ENCODE measurements around the gene STRN4. TPM values are rescaled to one million over a fixed set of nuclear protein-coding genes. Genes with fewer than 3 reads are reported as not detected.

Gene STRN4
- total RNA-seq, 2 donors from 2014 or later, result 60.7 to 69.9 TPM

DNA sequence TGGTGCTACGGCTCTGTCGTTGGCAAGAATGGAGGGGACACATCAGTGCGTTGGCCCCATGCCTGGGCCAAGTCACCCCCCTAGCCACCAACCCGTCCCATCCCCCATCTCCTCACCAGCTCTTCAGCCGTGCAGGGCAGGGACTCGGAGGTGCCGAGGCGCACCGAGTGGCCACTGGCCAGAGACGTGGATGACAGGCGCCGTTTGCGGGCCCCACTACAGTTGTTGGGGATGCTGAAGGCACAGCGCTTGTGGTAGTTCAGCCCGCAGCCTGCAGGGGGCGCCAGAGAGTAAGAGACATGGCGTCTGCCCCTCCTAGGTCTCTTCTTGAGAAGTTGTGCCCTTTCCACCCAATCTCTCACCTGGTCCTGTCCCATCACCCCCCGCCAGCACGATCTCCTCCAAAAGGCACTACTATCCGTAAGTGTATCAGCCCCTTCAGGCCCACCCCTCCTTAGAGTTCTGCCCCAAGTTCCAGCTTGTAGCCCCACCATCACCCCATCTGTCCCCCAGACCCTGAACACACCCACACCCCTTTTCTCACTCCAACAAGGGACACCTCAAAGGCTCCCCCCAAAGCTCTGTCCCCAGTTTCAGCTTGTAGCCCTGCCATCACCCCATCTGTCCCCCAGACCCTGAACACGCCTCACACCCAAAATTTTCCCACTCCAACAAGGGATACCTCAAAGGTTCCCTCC, 41.7 kb downstream of the STRN4 start:
- Mint-ChIP-seq H3K27ac (peak overlapping the region; percentile 32), H3K4me3 (no peak overlapping the region), H3K4me1 (peaks cover 7% of the 10 kb centered on the region), H3K36me3 (ENCODE audit: low read depth) (peaks cover 99% of the 10 kb centered on the region), H3K27me3 (no peaks in the 10 kb centered on the region), H3K9me3 (no peaks in the 10 kb centered on the region)
- ATAC-seq (replicated peaks), result peak; percentile 88

DNA sequence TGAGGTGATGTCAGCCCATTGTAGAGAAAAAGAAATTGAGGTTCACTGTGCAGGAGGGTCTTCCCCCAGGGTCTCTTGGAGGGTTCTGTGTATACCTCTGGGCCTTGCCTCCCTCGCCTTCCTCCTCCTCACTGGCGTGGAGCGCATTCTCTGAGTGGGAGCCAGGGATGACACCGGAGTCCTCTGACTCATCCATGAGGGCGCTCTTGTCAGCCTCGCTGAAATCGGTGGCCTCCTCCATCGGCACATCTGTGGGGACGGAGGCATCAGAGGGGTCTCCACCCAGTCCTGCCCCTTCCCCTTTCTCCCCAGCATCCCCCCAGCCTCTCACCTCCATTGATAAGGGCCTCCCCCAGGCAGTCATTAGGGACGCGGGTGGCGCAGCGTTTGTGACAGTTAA, 45.5 kb downstream of the STRN4 start:
- Mint-ChIP-seq H3K27ac (no peak overlapping the region), H3K9me3 (no peaks in the 10 kb centered on the region), H3K4me3 (no peak overlapping the region), H3K27me3 (no peaks in the 10 kb centered on the region), H3K4me1 (peaks cover 7% of the 10 kb centered on the region), H3K36me3 (ENCODE audit: low read depth) (peaks cover 99% of the 10 kb centered on the region)
- no peak for ATAC-seq (replicated peaks)

DNA sequence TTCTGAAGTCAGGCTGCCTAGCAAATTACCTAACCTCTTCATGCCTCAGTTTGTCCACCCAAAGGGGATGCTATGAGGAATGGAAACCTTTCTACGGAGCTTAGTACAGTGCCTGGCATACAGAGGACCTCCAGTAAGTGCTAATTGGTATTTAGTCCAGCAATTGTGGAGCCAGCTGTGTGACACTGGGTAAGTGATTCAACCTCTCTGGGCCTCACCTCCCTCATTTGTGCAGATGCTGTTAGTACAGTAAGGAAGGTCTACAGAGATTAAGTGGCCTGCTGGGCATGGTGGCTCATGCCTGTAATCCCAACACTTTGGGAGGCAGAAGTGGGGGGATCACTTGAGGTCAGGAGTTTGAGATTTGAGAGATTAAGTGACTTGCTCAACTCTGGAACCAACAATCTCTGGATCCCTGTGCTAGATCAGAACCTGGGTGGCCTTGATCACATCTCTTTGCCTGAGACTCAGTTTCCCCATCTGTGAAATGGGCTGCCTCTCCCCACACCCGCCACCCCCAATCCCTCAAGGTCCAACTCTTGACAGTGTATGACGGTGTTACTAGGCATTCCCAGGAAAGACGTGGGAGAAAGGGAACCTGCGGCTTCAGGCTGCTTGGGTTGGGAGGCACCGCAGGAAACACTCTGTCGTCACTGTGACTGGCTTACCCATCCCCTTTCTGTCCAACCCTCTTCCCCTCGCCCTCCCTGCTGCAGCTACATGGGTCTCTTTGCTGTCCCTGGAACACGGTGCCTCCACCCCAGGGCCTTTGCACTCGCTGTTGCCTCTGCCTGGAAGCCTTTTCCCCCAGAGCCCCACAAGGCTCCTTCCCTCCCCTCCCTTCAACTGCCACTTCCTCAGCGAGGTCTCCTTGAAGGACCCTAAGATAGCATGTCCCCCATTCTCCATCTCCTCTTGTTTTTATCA, 47.6 kb downstream of the STRN4 start:
- no peak for ATAC-seq (replicated peaks)
- Mint-ChIP-seq H3K4me1 (peaks cover 5% of the 10 kb centered on the region), H3K36me3 (ENCODE audit: low read depth) (peaks cover 99% of the 10 kb centered on the region), H3K27ac (no peak overlapping the region), H3K27me3 (no peaks in the 10 kb centered on the region), H3K9me3 (no peaks in the 10 kb centered on the region), H3K4me3 (no peak overlapping the region)

DNA sequence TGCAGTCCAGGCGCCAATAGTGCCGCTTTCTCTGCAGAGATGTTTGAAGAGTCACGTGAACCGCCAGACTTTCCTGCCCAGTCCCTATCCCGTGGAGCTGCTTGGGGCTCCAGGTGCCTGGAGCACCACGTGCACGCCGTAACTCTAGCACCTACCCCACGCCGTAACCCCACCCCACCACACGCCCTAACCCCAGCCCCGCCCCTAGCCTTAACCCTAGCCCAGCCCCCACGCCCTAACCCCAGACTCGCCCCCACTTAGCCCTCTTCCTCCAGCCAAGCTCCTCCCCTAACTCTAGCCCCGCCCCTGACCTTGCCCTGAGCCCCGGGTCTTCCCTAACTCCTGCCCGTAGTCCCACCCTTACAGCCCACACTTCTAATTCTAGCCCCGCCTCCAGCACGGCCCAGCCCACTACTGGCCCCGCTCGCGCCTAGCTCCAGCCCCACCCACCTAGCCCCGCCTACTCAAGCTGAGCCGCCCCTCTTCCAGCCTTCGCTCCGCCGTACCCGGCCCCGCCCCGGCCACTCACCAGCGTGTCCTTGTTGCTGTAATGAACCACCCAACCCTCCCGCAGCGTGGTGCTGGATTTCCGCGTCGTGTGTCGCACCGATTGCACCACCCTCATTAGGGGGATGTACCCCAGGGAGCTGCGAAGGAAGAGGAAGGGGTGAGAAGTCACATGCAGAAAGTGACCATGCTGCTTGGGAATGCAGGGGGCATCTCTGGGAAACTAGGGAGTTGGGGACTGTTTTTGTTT, 48.9 kb downstream of the STRN4 start:
- H3K27ac Mint-ChIP-seq, result no peak overlapping the region
- no peak for ATAC-seq (replicated peaks)
- no peak overlapping the region for H3K4me3 Mint-ChIP-seq
- H3K4me1 Mint-ChIP-seq, result peaks cover 10% of the 10 kb centered on the region
- H3K27me3 Mint-ChIP-seq, result no peaks in the 10 kb centered on the region
- H3K9me3 Mint-ChIP-seq, result no peaks in the 10 kb centered on the region
- H3K36me3 Mint-ChIP-seq (ENCODE audit: low read depth), result peaks cover 99% of the 10 kb centered on the region

DNA sequence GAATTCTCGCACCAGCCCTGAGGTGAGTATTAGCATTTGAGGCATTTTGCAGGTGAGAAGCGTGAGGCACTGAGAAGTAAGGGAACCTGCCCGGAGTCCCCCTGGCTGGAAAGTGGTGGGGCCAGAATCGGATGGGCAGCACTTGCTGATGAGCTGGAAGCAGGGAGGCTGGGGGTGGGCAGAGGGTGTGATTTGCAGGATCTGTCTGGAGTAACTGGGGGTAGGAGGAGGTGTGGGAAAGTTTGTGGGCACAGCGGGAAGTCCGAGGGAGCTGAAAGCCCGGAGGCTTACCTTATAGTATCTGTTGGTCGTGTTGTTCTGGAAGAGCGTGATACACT, 49.4 kb downstream of the STRN4 start:
- Mint-ChIP-seq H3K9me3 (no peaks in the 10 kb centered on the region), H3K27me3 (no peaks in the 10 kb centered on the region)

DNA sequence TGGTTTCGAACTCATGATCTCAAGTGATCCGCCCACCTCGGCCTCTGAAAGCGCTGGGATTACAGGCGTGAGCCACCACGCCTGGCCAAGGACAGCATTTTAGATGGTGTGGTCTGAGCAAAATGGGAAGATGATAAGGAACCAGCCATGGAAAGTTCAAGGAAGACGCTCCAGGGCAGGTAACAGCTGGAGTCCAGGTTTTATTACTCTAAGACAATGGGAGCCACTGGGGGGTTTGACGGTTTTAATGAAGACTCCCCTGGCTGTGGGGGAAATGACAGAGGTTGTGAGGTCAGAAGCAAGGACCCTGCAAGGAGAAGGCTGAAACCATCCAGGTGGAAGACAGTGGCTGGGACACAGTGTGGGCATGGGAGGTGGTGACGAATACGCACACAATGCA, 50.2 kb downstream of the STRN4 start:
- no peak overlapping the region for H3K4me3 Mint-ChIP-seq
- H3K4me1 Mint-ChIP-seq, result peaks cover 10% of the 10 kb centered on the region
- no peak overlapping the region for H3K27ac Mint-ChIP-seq
- no peaks in the 10 kb centered on the region for H3K9me3 Mint-ChIP-seq
- peaks cover 99% of the 10 kb centered on the region for H3K36me3 Mint-ChIP-seq (ENCODE audit: low read depth)
- H3K27me3 Mint-ChIP-seq, result no peaks in the 10 kb centered on the region
- no peak for ATAC-seq (replicated peaks)

More for the DNA sequence above, 49.4 kb downstream of the STRN4 start:
- no peak overlapping the region for H3K27ac Mint-ChIP-seq
- ATAC-seq (replicated peaks), result no peak
- peaks cover 99% of the 10 kb centered on the region for H3K36me3 Mint-ChIP-seq (ENCODE audit: low read depth)
- H3K4me1 Mint-ChIP-seq, result peaks cover 10% of the 10 kb centered on the region
- H3K4me3 Mint-ChIP-seq, result no peak overlapping the region

DNA sequence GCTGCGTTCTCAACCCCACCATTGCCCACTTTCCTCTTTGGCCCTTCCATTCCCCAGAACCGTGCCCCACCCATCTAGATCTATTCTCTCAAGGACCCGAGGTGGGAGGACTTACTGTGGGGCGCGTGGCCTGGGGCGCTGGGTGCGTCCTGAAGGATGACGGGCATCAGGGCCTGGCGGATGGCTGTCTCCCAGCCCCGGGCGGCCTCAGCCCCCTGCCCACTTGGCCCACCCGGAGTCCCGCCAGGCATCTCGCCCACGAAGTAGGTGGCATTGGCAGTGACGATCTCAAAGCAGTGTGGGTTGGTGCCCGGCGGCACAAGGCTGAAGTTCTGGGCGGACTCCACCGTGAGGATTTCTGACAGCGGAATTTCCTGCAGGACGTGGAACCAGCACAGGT, 52.5 kb downstream of the STRN4 start:
- Mint-ChIP-seq H3K4me1 (peaks cover 16% of the 10 kb centered on the region), H3K27ac (no peak overlapping the region), H3K27me3 (no peaks in the 10 kb centered on the region), H3K4me3 (no peak overlapping the region), H3K9me3 (no peaks in the 10 kb centered on the region), H3K36me3 (ENCODE audit: low read depth) (peaks cover 100% of the 10 kb centered on the region)
- no peak for ATAC-seq (replicated peaks)

DNA sequence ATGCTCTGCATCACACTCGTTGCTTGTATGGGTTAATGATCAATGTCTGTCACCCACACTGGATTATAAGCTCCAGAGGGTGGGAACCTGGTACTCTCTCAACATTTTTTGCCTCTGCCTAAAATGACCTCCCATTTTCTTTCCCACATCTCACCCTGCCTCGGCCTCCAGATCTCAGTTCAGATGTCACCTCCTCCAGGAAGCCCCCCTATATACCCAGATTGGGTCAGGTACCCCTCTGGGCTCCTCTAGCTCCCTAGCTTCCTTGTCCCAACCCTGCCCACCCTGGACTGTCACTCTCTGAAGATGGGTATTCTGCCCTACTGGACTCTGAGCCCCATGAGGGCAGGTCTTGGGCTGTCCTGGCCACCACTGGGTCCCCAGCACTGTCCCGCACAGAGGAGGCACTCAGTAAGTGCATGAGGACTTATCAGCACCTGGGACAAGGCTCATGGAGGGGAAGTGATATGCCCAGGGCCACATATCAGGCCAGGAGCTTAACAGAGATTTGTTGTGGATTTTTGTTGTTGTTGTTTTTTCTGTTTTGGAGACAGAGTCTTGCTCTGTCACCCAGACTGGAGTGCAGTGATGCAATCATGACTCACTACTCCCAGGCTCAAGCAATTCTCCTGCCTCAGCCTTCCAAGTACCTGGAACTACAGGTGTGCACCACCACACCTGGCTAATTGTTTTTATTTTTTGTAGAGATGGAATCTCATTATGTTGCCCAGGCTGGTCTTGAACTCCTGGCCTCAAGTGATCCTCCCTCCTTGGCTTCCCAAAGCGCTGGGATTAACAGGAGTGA, 53.1 kb downstream of the STRN4 start:
- Mint-ChIP-seq H3K36me3 (ENCODE audit: low read depth) (peaks cover 100% of the 10 kb centered on the region), H3K4me1 (peaks cover 16% of the 10 kb centered on the region), H3K27me3 (no peaks in the 10 kb centered on the region), H3K4me3 (no peak overlapping the region), H3K27ac (peak overlapping the region; percentile 29), H3K9me3 (no peaks in the 10 kb centered on the region)
- ATAC-seq (replicated peaks), result no peak

DNA sequence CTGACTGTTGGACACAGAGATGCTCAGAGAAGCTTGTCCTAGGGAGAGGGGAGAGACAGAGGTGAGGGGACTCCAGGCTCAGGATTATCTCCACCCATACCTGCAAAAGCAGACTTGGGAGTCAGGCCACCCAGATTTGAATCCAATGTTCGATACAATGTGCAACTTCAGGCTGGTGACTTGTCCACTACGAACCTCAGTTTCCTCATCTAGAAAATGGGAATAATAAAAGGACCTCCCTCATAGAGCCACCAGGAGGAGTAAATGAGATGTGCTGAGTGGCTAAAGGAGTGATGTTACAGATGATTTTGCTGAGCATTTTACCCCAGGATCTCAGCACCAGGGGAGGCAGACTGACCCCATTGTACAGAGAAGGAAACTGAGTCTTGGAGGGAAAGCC, 54.3 kb downstream of the STRN4 start:
- Mint-ChIP-seq H3K4me1 (peaks cover 16% of the 10 kb centered on the region), H3K27me3 (no peaks in the 10 kb centered on the region), H3K36me3 (ENCODE audit: low read depth) (peaks cover 100% of the 10 kb centered on the region), H3K4me3 (no peak overlapping the region), H3K9me3 (no peaks in the 10 kb centered on the region), H3K27ac (peak overlapping the region; percentile 29)
- no peak for ATAC-seq (replicated peaks)

DNA sequence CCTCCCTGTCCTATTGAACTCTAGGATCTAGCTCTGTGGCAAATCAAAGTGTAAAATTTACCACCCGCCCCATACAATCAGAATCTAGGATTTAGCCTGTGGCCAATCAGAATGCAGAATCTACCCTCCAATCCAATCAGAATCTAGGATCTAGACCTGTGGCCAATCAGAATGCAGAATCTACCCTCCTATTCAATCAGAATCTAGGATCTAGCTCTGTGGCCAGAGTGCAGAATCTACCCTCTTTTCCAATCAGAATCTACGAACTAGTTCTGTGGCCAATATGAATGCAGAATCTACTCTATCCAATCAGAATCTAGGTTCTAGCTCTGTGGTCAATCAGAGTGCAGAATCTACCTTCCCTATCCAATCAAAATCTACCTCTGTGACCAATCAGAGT, 55.1 kb downstream of the STRN4 start:
- Mint-ChIP-seq H3K27me3 (no peaks in the 10 kb centered on the region), H3K4me3 (no peak overlapping the region), H3K36me3 (ENCODE audit: low read depth) (peaks cover 100% of the 10 kb centered on the region), H3K9me3 (no peaks in the 10 kb centered on the region), H3K27ac (no peak overlapping the region), H3K4me1 (peaks cover 16% of the 10 kb centered on the region)
- no peak for ATAC-seq (replicated peaks)

DNA sequence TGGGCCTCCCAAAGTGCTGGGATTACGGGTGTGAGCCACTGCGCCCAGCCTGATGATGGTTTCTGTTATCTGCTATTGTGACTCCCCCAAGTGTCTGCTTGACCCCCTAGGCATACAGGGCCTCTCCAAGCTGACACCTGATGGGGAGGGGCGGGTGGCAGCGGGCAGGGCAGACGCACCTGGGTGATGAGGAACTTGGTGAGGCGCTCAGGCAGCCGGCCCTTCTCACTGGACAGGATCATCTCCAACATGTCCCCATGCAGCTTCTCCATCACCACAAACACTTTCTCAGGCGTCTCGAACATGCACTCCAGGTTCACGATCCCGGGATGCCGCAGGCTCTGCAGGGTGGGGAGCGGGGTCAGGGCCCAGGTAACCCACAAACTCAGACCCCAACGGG, 56.9 kb downstream of the STRN4 start:
- ATAC-seq (replicated peaks), result no peak
- H3K27me3 Mint-ChIP-seq, result no peaks in the 10 kb centered on the region
- peaks cover 100% of the 10 kb centered on the region for H3K36me3 Mint-ChIP-seq (ENCODE audit: low read depth)
- H3K27ac Mint-ChIP-seq, result no peak overlapping the region
- no peaks in the 10 kb centered on the region for H3K9me3 Mint-ChIP-seq
- peaks cover 11% of the 10 kb centered on the region for H3K4me1 Mint-ChIP-seq
- H3K4me3 Mint-ChIP-seq, result no peak overlapping the region

DNA sequence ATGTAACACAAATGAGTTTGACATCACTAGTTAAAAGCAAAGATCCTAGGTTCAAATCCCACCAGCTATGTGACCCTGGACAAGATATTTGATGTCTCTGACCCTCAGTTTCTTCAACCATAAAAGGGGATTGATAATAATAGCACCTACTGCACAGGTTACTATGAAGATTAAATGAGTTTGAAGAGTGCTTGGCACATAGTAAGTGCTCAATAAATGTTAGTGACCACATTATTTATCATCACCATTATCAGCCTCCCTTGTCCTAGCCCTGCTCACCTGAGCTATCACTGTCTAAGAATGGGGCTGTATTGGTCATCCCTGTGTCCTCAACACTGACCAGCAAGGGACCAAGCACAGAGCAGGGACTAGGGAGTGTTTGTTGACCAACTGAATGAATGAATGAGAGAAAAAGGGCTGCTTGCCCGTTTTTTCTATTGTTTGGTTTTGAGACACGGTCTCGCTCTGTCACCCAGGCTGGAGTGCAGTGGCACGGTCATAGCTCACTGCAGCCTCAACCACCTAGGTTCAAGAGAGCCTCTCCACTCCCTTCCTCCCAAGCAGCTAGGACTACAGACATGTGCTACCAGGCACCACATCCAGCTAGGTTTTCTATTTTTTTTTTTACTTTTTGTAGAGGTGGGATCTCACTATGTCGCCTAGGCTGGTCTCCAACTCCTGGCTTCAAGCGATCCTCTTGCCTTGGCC, 58.7 kb downstream of the STRN4 start:
- no peak overlapping the region for H3K4me3 Mint-ChIP-seq
- peaks cover 100% of the 10 kb centered on the region for H3K36me3 Mint-ChIP-seq (ENCODE audit: low read depth)
- no peak for ATAC-seq (replicated peaks)
- no peak overlapping the region for H3K27ac Mint-ChIP-seq
- H3K9me3 Mint-ChIP-seq, result no peaks in the 10 kb centered on the region
- H3K27me3 Mint-ChIP-seq, result no peaks in the 10 kb centered on the region
- peaks cover 7% of the 10 kb centered on the region for H3K4me1 Mint-ChIP-seq

DNA sequence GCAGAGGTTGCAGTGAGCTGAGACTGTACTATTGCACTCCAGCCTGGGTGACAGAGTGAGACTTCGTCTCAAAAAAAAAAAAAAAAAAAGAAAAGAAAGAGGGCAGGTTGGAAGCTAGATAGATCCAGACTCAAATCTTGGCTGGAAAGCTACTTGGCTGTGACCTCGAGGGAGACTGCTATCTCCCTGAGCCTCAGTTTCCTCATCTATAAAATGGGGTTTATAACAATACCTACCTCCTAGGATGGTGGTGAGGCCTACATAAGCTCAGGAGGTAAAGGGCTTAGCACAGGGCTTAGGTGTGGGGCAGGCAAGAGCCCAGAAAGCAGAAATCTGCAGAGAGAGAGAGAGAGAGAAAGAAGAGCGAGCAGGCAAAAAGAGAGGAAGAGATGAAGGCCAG, 61.1 kb downstream of the STRN4 start:
- Mint-ChIP-seq H3K36me3 (ENCODE audit: low read depth) (peaks cover 100% of the 10 kb centered on the region), H3K27me3 (no peaks in the 10 kb centered on the region), H3K27ac (peak overlapping the region; percentile 84), H3K4me3 (no peak overlapping the region), H3K4me1 (peaks cover under 1% of the 10 kb centered on the region), H3K9me3 (no peaks in the 10 kb centered on the region)
- ATAC-seq (replicated peaks), result no peak
